HepG2 (cell line): ENCODE results near the gene SNAI3. TPM values are rescaled to one million over a fixed set of nuclear protein-coding genes. Genes with fewer than 3 reads are reported as not detected.

ENCODE experiments used
- ATF3 ChIP-seq: sonication (generic); formaldehyde crosslinking; IDR thresholded peaks from 2 replicates; pipeline ENCODE4 v1.4.0; 2020; ENCODE audit warnings: missing genetic modification reagents
- DBP ChIP-seq: sonication (generic); formaldehyde crosslinking; IDR thresholded peaks from 2 replicates; pipeline ENCODE4 v1.4.0; 2020; ENCODE audit warnings: missing genetic modification reagents; ENCODE audit errors: not compliant biosample characterization
- DDIT3 ChIP-seq: sonication (generic); formaldehyde crosslinking; IDR thresholded peaks from 2 replicates; pipeline ENCODE4 v1.4.0; 2020; ENCODE audit warnings: mild to moderate bottlenecking, missing genetic modification reagents
- ESRRA ChIP-seq: sonication (generic); formaldehyde crosslinking; IDR thresholded peaks from 2 replicates; pipeline ENCODE4 v1.5.1; 2020; ENCODE audit warnings: mild to moderate bottlenecking, low read depth, missing genetic modification reagents
- IRF1 ChIP-seq: sonication (generic); formaldehyde crosslinking; IDR thresholded peaks from 2 replicates; pipeline ENCODE4 v1.4.0; 2020; ENCODE audit warnings: low read depth, mild to moderate bottlenecking, missing genetic modification reagents
- KMT2B ChIP-seq: IDR thresholded peaks from 2 replicates; pipeline ENCODE4 v1.6.1; 2016; ENCODE audit warnings: missing genetic modification reagents, missing compliant biosample characterization
- MBD4 ChIP-seq: IDR thresholded peaks from 2 replicates; pipeline ENCODE4 v1.6.1; 2012; ENCODE audit warnings: low read length, inconsistent platforms, borderline replicate concordance
- RORA ChIP-seq: sonication (generic); formaldehyde crosslinking; IDR thresholded peaks from 2 replicates; pipeline ENCODE4 v1.5.0; 2020; ENCODE audit warnings: mild to moderate bottlenecking, missing genetic modification reagents, moderate library complexity
- SMAD3 ChIP-seq: sonication (generic); formaldehyde crosslinking; IDR thresholded peaks from 2 replicates; pipeline ENCODE4 v1.4.0; 2020; ENCODE audit warnings: missing genetic modification reagents
- ZBTB33 ChIP-seq: sonication (generic); formaldehyde crosslinking; IDR thresholded peaks from 2 replicates; pipeline ENCODE4 v1.4.0; 2020; ENCODE audit warnings: missing genetic modification reagents
- ZBTB46 ChIP-seq: sonication (generic); formaldehyde crosslinking; IDR thresholded peaks from 2 replicates; pipeline ENCODE4 v1.4.0; 2020; ENCODE audit warnings: mild to moderate bottlenecking, missing genetic modification reagents, borderline replicate concordance
- ZNF446 ChIP-seq: sonication (generic); formaldehyde crosslinking; IDR thresholded peaks from 2 replicates; pipeline ENCODE4 v1.5.0; 2020; ENCODE audit warnings: mild to moderate bottlenecking, missing genetic modification reagents
- ZNF512B ChIP-seq: sonication (generic); formaldehyde crosslinking; IDR thresholded peaks from 2 replicates; pipeline ENCODE4 v1.5.1; 2020; ENCODE audit warnings: missing genetic modification reagents, mild to moderate bottlenecking, borderline replicate concordance
- ZNF672 ChIP-seq: sonication (generic); formaldehyde crosslinking; IDR thresholded peaks from 2 replicates; pipeline ENCODE4 v1.8.1; 2022; ENCODE audit warnings: missing genetic modification reagents
- ZNF704 ChIP-seq: sonication (generic); formaldehyde crosslinking; IDR thresholded peaks from 2 replicates; pipeline ENCODE4 v1.8.1; 2023; ENCODE audit warnings: mild to moderate bottlenecking, inconsistent platforms, moderate library complexity, missing genetic modification reagents, borderline replicate concordance
- ZNF737 ChIP-seq: sonication (generic); formaldehyde crosslinking; IDR thresholded peaks from 2 replicates; pipeline ENCODE4 v1.5.0; 2020; ENCODE audit warnings: missing genetic modification reagents, mild to moderate bottlenecking, borderline replicate concordance
- ZNF781 ChIP-seq: sonication (generic); formaldehyde crosslinking; IDR thresholded peaks from 2 replicates; pipeline ENCODE4 v1.5.1; 2020; ENCODE audit warnings: borderline replicate concordance, mild to moderate bottlenecking, missing genetic modification reagents; ENCODE audit errors: not compliant biosample characterization
- polyA plus RNA-seq, 8 experiments: library from polyadenylated mRNA; depleted of rRNA in 3 of 8; stranded (reverse) in 7 of 8; unstranded in 1 of 8; fragments of >200 nt; fragmentation: Illumina TruSeq in 4 of 8; extraction: Trizol in 4 of 8; gene quantifications; 2 replicates each; pipeline versions ENCODE4 v1.2.1 to v1.2.3, GENCODE V29; 2011 to 2016; ENCODE audit warnings: low read depth in 4 of 8, missing spikeins in 1 of 8, mixed read lengths in 1 of 8; ENCODE audit not compliant: insufficient read depth in 1 of 8
- total RNA-seq, 5 experiments: library from RNA; depleted of rRNA; stranded (reverse); fragments of >200 nt; fragmentation: Illumina TruSeq; extraction: Trizol; gene quantifications; 2 replicates each; pipeline ENCODE4 v1.2.3, GENCODE V29; 2016; ENCODE audit warnings: low read depth in 1 of 5

The SNAI3 gene
- total and polyA plus RNA-seq, 2 of the 13 experiments (the other 11 are each of a cell fraction or from before 2014, with no cell fraction given): 0.09 to 0.18 TPM

- TF ChIP-seq ZBTB33 (CRISPR knock-in tag): no peak
- TF ChIP-seq SMAD3 (CRISPR knock-in tag): no peak
- no peak for TF ChIP-seq ZNF512B (CRISPR knock-in tag)
- 0 out of 2 replicates have a peak, but pooled peaks have one; percentile 72 for TF ChIP-seq ZBTB46
- TF ChIP-seq IRF1 (CRISPR knock-in tag): no peak
- TF ChIP-seq MBD4: no peak
- TF ChIP-seq ZNF446 (CRISPR knock-in tag): peak; percentile 84
- peak; percentile 36; the same call in 1 of the 2 replicates for TF ChIP-seq ZNF672 (CRISPR knock-in tag)
- no peak; the same call in 1 of the 2 replicates for TF ChIP-seq ESRRA
- TF ChIP-seq KMT2B: peak; percentile 76
- no peak for TF ChIP-seq DBP
- TF ChIP-seq RORA (CRISPR knock-in tag): no peak
- no peak for TF ChIP-seq ZNF737 (CRISPR knock-in tag)
- peak; percentile 67 for TF ChIP-seq ATF3
- TF ChIP-seq ZNF781 (CRISPR knock-in tag): peak; percentile 84
- TF ChIP-seq DDIT3 (CRISPR knock-in tag): no peak
- TF ChIP-seq ZNF704 (CRISPR knock-in tag): peak; percentile 92; the same call in 1 of the 2 replicates
Measured at GRCh38 chr16:88662843-88663606, 23.3 kb downstream of the SNAI3 start, which contains the start of gene MVD (continued).
